PFSK-1 (cell line): Measurements from ENCODE around the gene SDCCAG8.

Experiments used
- FOXP2 ChIP-seq: optimal IDR thresholded peaks from 2 replicates; pipeline ENCODE3; 2011; ENCODE audit warnings: borderline replicate concordance, control low read depth, inconsistent platforms; ENCODE audit not compliant: insufficient read depth; ENCODE audit errors: extremely low read length, extremely low read depth
- POLR2AphosphoS5 ChIP-seq: IDR thresholded peaks from 2 replicates; pipeline ENCODE4 v1.6.1; 2012; ENCODE audit warnings: low read depth, mild to moderate bottlenecking, control low read depth, low read length, moderate library complexity
- REST ChIP-seq, 2 experiments: IDR thresholded peaks; 2 replicates each; pipeline versions ENCODE4 v1.6.1 to v1.8.0; 2011 to 2012; ENCODE audit warnings: low read depth in 2 of 2, low read length in 2 of 2, control low read depth in 1 of 2, inconsistent platforms in 1 of 2, mild to moderate bottlenecking in 1 of 2, moderate library complexity in 1 of 2; ENCODE audit not compliant: insufficient read depth in 1 of 2
- SIN3A ChIP-seq: IDR thresholded peaks from 2 replicates; pipeline ENCODE4 v1.6.1; 2012; ENCODE audit warnings: mild to moderate bottlenecking, low read length, moderate library complexity, borderline replicate concordance; ENCODE audit not compliant: insufficient read depth
- TAF1 ChIP-seq: IDR thresholded peaks from 2 replicates; pipeline ENCODE4 v1.6.1; 2012; ENCODE audit warnings: low read length, control low read depth, borderline replicate concordance; ENCODE audit not compliant: insufficient read depth

Gene SDCCAG8

GRCh38 chr1:243379208-243379607, 123.4 kb downstream of the SDCCAG8 start:
- TF ChIP-seq POLR2AphosphoS5 (no peak), TAF1 (no peak), REST (IDR thresholded peaks at IDR 0.05; ENCODE audit: insufficient read depth in 1 of 2, low read depth in 2 of 2, low read length in 2 of 2) (no peak), SIN3A (no peak), FOXP2 (no peak)

- TF ChIP-seq TAF1 = no peak
- no peak for TF ChIP-seq FOXP2
- no peak for TF ChIP-seq REST (IDR thresholded peaks at IDR 0.05; ENCODE audit: insufficient read depth in 1 of 2, low read depth in 2 of 2, low read length in 2 of 2)
- no peak for TF ChIP-seq POLR2AphosphoS5
- no peak for TF ChIP-seq SIN3A
Observed at GRCh38 chr1:243379706-243380105, 123.9 kb downstream of the SDCCAG8 start.

GRCh38 chr1:243388276-243388675, 132.4 kb downstream of the SDCCAG8 start:
- no peak for TF ChIP-seq REST (IDR thresholded peaks at IDR 0.05; ENCODE audit: insufficient read depth in 1 of 2, low read depth in 2 of 2, low read length in 2 of 2)
- TF ChIP-seq POLR2AphosphoS5 = no peak
- no peak for TF ChIP-seq TAF1
- TF ChIP-seq SIN3A = no peak
- no peak for TF ChIP-seq FOXP2

- TF ChIP-seq TAF1 = no peak
- TF ChIP-seq FOXP2 = no peak
- TF ChIP-seq SIN3A = no peak
- no peak for TF ChIP-seq POLR2AphosphoS5
- no peak for TF ChIP-seq REST (IDR thresholded peaks at IDR 0.05; ENCODE audit: insufficient read depth in 1 of 2, low read depth in 2 of 2, low read length in 2 of 2)
Observed at GRCh38 chr1:243390162-243390791, 134.4 kb downstream of the SDCCAG8 start.

GRCh38 chr1:243391355-243391754, 135.5 kb downstream of the SDCCAG8 start:
- TF ChIP-seq REST (IDR thresholded peaks at IDR 0.05; ENCODE audit: insufficient read depth in 1 of 2, low read depth in 2 of 2, low read length in 2 of 2) (no peak), FOXP2 (no peak), POLR2AphosphoS5 (no peak), TAF1 (no peak), SIN3A (no peak)
